ENCODE results near the gene ZNF587.
"Not testable (repeated sequence)": the region's sequence is repeated elsewhere in the genome, so short reads cannot be mapped to it uniquely, and the experiment has no call there.

Gene ZNF587

GRCh38 chr19:57823608-57824007 is 26.1 kb upstream of the ZNF587 start:
- DNase-seq, result not testable (repeated sequence)

- DNase-seq, result no peak
Observed at GRCh38 chr19:57825511-57825910, 24.1 kb upstream of the ZNF587 start.

GRCh38 chr19:57829316-57829715 is 20.3 kb upstream of the ZNF587 start:
- DNase-seq, result no peak

- DNase-seq, result no peak
Observed at GRCh38 chr19:57830071-57830602, 19.5 kb upstream of the ZNF587 start, which contains the start of gene ZNF587B. ZNF587B (plus strand) TSS chr19:57830299; CDS start chr19:57830529, 230 bp downstream.

- DNase-seq, result not testable (repeated sequence)
Observed at GRCh38 chr19:57836991-57837390, 12.7 kb upstream of the ZNF587 start.

- not testable (repeated sequence) for DNase-seq
Observed at GRCh38 chr19:57838622-57839191, 11.0 kb upstream of the ZNF587 start.

- no peak for DNase-seq
Observed at GRCh38 chr19:57841122-57841763, 8.4 kb upstream of the ZNF587 start.

- DNase-seq, result not testable (repeated sequence)
Observed at GRCh38 chr19:57847164-57847563, 2.5 kb upstream of the ZNF587 start.

- not testable (repeated sequence) for DNase-seq
Observed at GRCh38 chr19:57849162-57849665, 445 bp upstream of the ZNF587 start.

- no peak for DNase-seq
Observed at GRCh38 chr19:57850553-57851017, 926 bp downstream of the ZNF587 start.

GRCh38 chr19:57851812-57852603 is 2.3 kb downstream of the ZNF587 start:
- not testable (repeated sequence) for DNase-seq

GRCh38 chr19:57854117-57854516 is 4.5 kb downstream of the ZNF587 start:
- not testable (repeated sequence) for DNase-seq

- not testable (repeated sequence) for DNase-seq
Observed at GRCh38 chr19:57862351-57862750, 12.7 kb downstream of the ZNF587 start.

GRCh38 chr19:57867868-57868492 is 18.3 kb downstream of the ZNF587 start:
- DNase-seq, result no peak

- not testable (repeated sequence) for DNase-seq
Observed at GRCh38 chr19:57869655-57870054, 20.0 kb downstream of the ZNF587 start.

- DNase-seq, result no peak
Observed at GRCh38 chr19:57870225-57870624, 20.6 kb downstream of the ZNF587 start.

GRCh38 chr19:57872450-57872849 is 22.8 kb downstream of the ZNF587 start:
- no peak for DNase-seq

- not testable (repeated sequence) for DNase-seq
Observed at GRCh38 chr19:57873883-57874799, 24.5 kb downstream of the ZNF587 start.

- no peak for DNase-seq
Observed at GRCh38 chr19:57886046-57886445, 36.4 kb downstream of the ZNF587 start.

- no peak for DNase-seq
Observed at GRCh38 chr19:57887195-57887941, 37.7 kb downstream of the ZNF587 start.

GRCh38 chr19:57888107-57888559 is 38.5 kb downstream of the ZNF587 start:
- DNase-seq, result no peak
